ENCODE results near the gene ZC2HC1B. TPM values are rescaled to one million over a fixed set of nuclear protein-coding genes. Genes with fewer than 3 reads are reported as not detected.
A peak's percentile ranks its signal among the peaks of the same experiment; 100 is the strongest.
"Not testable (repeated sequence)": the region's sequence is repeated elsewhere in the genome, so short reads cannot be mapped to it uniquely, and the experiment has no call there.

The ZC2HC1B gene
- total RNA-seq, 1 donor from 2014 or later = not detected

DNA sequence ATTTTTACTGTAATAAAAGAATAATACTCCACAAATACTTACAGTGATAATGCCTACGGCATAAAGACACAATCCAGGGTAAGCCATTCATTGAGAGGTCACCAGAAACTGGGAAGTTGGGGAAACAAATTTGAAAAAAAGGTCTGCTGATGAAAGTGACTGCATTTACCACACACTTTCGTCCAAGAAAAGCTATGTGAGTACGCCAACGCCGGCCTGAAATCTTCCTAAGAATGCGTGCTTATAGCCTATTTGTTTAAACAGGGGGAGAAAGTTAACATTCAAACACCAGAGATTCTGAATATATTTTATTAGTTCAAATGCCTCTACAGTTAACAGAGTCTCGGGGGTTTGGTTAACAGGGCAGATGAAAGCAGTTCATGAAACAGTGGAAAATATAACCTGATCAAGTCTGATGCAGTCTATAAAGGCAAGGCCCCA lies 21.8 kb upstream of the ZC2HC1B start:
- DNase-seq (ENCODE audit: low spot score) = no peak
- H3K4me1 Mint-ChIP-seq (ENCODE audit: low read depth) = peaks cover 21% of the 10 kb centered on the region
- peak overlapping the region; percentile 94 for H3K4me3 Mint-ChIP-seq (ENCODE audit: unreplicated experiment)
- H3K27ac Mint-ChIP-seq (ENCODE audit: unreplicated experiment) = peak overlapping the region; percentile 97
- TF ChIP-seq, protein P1, sequence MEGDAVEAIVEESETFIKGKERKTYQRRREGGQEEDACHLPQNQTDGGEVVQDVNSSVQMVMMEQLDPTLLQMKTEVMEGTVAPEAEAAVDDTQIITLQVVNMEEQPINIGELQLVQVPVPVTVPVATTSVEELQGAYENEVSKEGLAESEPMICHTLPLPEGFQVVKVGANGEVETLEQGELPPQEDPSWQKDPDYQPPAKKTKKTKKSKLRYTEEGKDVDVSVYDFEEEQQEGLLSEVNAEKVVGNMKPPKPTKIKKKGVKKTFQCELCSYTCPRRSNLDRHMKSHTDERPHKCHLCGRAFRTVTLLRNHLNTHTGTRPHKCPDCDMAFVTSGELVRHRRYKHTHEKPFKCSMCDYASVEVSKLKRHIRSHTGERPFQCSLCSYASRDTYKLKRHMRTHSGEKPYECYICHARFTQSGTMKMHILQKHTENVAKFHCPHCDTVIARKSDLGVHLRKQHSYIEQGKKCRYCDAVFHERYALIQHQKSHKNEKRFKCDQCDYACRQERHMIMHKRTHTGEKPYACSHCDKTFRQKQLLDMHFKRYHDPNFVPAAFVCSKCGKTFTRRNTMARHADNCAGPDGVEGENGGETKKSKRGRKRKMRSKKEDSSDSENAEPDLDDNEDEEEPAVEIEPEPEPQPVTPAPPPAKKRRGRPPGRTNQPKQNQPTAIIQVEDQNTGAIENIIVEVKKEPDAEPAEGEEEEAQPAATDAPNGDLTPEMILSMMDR (IDR thresholded peaks at IDR 0.05) = no peak
- H3K27me3 Mint-ChIP-seq (ENCODE audit: low read depth) = no peaks in the 10 kb centered on the region
- peaks cover 8% of the 10 kb centered on the region for H3K36me3 Mint-ChIP-seq (ENCODE audit: low read depth)
- H3K9me3 Mint-ChIP-seq (ENCODE audit: low read depth) = no peaks in the 10 kb centered on the region

DNA sequence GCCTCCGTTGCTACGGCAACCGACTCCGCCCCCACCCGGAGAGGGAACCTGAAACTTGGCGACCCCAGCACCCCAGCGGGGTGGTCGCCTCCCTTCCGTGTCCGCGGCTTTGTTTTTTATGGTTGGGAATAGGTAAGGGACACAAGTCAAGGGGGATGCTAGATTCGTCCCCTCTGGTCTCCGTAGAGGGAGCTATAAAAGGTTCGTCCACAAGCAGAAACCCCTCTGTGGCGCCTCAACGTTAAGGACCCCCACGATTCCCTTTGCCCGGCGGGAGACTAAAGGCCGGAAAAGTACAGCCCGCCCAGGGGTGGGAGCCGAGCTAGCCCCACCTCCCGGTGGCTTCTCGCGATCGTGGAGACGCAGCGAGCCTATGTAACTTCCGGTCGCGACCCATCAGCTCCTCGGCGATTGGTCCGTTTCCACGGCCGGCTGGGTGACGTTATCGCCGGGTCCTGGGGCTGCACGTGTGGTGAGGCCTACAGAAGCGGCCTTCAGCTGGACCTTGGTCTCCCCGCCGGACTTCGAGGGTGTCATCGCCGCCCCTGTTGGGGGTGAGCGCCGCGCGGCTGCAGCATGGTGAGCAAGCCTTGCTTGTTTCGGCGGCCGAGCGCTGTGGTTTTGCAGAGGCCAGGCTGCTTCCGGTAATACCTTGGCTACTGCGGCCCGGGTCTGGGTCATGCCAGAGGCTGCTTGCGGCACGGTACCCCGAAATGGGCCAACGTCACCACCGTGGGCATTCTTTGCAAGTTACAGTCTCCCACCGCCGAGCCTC lies 21.2 kb upstream of the ZC2HC1B start, which contains the start of gene LTV1:
Gene LTV1 (plus strand): TSS at position 437 of the 775 bp plus-strand sequence. CDS start 140 bp downstream, at position 577.
- TF ChIP-seq, protein P1 (IDR thresholded peaks at IDR 0.05) = peak; percentile 18
- H3K9me3 Mint-ChIP-seq (ENCODE audit: low read depth) = no peaks in the 10 kb centered on the region
- no peaks in the 10 kb centered on the region for H3K27me3 Mint-ChIP-seq (ENCODE audit: low read depth)
- H3K4me1 Mint-ChIP-seq (ENCODE audit: low read depth) = peaks cover 21% of the 10 kb centered on the region
- peaks cover 8% of the 10 kb centered on the region for H3K36me3 Mint-ChIP-seq (ENCODE audit: low read depth)
- H3K4me3 Mint-ChIP-seq (ENCODE audit: unreplicated experiment) = peak within 1 kb of the TSS; percentile 94
- H3K27ac Mint-ChIP-seq (ENCODE audit: unreplicated experiment) = peak within 1 kb of the TSS; percentile 97
- DNase-seq (ENCODE audit: low spot score) = peak; percentile 98

DNA sequence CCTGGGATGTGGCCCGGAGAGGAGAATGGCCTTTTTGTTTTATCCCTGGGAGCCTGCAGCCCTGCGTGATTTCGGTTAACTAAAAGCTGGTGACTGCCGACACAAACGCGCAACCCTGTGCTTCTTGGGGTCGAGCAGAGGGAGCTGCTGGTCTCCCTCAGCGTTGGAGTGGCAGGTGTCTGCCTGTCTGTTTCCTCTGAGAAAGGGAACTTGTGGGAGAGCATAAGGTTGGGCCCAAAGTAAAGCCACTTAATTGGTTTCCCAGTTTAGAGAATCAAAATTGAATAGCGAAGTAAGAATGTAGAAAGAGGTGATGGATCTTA lies 20.6 kb upstream of the ZC2HC1B start:
- H3K4me3 Mint-ChIP-seq (ENCODE audit: unreplicated experiment) = peak overlapping the region; percentile 94
- H3K27me3 Mint-ChIP-seq (ENCODE audit: low read depth) = no peaks in the 10 kb centered on the region
- TF ChIP-seq, protein P1 (IDR thresholded peaks at IDR 0.05) = no peak
- no peak for DNase-seq (ENCODE audit: low spot score)
- peaks cover 21% of the 10 kb centered on the region for H3K4me1 Mint-ChIP-seq (ENCODE audit: low read depth)
- H3K9me3 Mint-ChIP-seq (ENCODE audit: low read depth) = no peaks in the 10 kb centered on the region
- H3K27ac Mint-ChIP-seq (ENCODE audit: unreplicated experiment) = peak overlapping the region; percentile 97
- peaks cover 12% of the 10 kb centered on the region for H3K36me3 Mint-ChIP-seq (ENCODE audit: low read depth)

DNA sequence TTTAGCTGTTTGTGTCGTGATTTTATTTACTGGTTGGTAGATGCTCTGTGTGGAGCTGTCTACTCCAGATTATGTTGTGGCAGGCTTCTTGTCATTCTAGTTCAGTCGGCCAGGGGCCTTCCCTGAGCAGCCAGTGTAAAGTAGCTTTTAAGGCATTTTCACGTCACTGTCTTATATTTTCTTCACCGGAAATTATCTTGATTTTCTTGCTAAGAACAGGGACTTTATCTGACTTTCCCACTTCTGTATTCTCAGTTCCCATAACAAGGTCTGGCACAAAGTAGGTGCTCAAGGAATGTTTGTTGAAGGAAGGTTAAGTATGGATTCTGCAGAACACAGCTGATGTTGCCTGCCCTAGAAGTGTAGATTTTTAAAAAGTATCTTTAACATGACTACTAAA lies 20.3 kb upstream of the ZC2HC1B start:
- TF ChIP-seq, protein P1 (IDR thresholded peaks at IDR 0.05) = no peak
- no peaks in the 10 kb centered on the region for H3K27me3 Mint-ChIP-seq (ENCODE audit: low read depth)
- H3K36me3 Mint-ChIP-seq (ENCODE audit: low read depth) = peaks cover 14% of the 10 kb centered on the region
- peak overlapping the region; percentile 97 for H3K27ac Mint-ChIP-seq (ENCODE audit: unreplicated experiment)
- no peak for DNase-seq (ENCODE audit: low spot score)
- H3K4me3 Mint-ChIP-seq (ENCODE audit: unreplicated experiment) = peak overlapping the region; percentile 94
- peaks cover 21% of the 10 kb centered on the region for H3K4me1 Mint-ChIP-seq (ENCODE audit: low read depth)
- no peaks in the 10 kb centered on the region for H3K9me3 Mint-ChIP-seq (ENCODE audit: low read depth)

DNA sequence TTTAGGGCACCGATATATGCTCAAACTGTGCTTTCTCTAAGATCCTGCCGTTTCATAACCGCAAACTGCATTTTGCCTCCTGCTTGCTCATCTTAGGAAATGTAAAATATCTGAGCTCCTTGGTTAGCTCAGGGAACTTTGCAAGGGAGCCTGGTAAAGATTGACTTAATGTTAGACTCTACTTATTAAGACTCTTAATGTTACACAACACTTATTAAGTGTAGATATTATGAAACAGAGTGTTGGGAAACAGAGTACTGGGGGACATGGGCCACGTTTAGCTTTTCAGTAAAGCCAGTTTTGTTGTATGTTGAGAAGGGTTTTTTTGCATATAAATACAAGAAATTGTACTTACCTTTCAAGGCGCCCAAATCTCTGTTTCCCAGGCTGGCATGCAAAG lies 19.2 kb upstream of the ZC2HC1B start:
- Mint-ChIP-seq H3K4me1 (ENCODE audit: low read depth) (peaks cover 21% of the 10 kb centered on the region), H3K36me3 (ENCODE audit: low read depth) (peaks cover 19% of the 10 kb centered on the region), H3K27ac (ENCODE audit: unreplicated experiment) (no peak overlapping the region), H3K27me3 (ENCODE audit: low read depth) (no peaks in the 10 kb centered on the region), H3K4me3 (ENCODE audit: unreplicated experiment) (no peak overlapping the region), H3K9me3 (ENCODE audit: low read depth) (no peaks in the 10 kb centered on the region)
- DNase-seq (ENCODE audit: low spot score) = no peak
- TF ChIP-seq, protein P1 (IDR thresholded peaks at IDR 0.05) = no peak

DNA sequence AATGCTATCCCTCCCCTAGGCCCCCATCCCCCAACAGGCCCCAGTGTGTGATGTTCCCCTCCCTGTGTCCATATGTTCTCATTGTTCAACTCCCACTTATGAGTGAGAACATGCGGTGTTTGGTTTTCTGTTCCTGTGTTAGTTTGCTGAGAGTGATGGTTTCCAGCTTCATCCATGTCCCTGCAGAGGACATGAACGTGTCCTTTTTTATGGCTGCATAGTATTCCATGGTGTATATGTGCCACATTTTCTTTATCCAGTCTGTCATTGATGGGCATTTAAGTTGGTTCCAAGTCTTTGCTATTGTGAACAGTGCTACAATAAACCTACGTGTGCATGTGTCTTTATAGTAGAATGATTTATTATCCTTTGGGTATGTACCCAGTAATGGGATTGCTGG lies 12.6 kb upstream of the ZC2HC1B start:
- H3K27ac Mint-ChIP-seq (ENCODE audit: unreplicated experiment); H3K4me3 Mint-ChIP-seq (ENCODE audit: unreplicated experiment); H3K27me3 Mint-ChIP-seq (ENCODE audit: low read depth); DNase-seq (ENCODE audit: low spot score); H3K4me1 Mint-ChIP-seq (ENCODE audit: low read depth): not testable (repeated sequence)
- peaks cover 78% of the 10 kb centered on the region for H3K36me3 Mint-ChIP-seq (ENCODE audit: low read depth)
- H3K9me3 Mint-ChIP-seq (ENCODE audit: low read depth) = peaks cover 25% of the 10 kb centered on the region

DNA sequence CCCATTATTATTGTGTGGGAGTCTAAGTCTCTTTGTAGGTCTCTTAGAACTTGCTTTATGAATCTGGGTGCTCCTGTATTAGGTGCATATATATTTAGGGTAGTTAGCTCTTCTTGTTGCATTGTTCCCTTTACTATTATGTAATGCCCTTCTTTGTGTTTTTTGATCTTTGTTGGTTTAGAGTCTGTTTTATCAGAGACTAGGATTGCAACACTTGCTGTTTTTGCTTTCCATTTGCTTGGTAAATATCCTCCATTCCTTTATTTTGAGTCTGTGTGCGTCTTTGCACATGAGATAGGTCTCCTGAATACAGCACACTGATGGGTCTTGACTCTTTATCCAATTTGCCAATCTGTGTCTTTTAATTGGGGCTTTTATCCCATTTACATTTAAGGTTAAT lies 9.2 kb upstream of the ZC2HC1B start:
- not testable (repeated sequence) for DNase-seq (ENCODE audit: low spot score); H3K27ac Mint-ChIP-seq (ENCODE audit: unreplicated experiment); H3K4me1 Mint-ChIP-seq (ENCODE audit: low read depth); H3K27me3 Mint-ChIP-seq (ENCODE audit: low read depth); H3K4me3 Mint-ChIP-seq (ENCODE audit: unreplicated experiment)
- Mint-ChIP-seq H3K9me3 (ENCODE audit: low read depth) (peaks cover 25% of the 10 kb centered on the region), H3K36me3 (ENCODE audit: low read depth) (peaks cover 87% of the 10 kb centered on the region)

DNA sequence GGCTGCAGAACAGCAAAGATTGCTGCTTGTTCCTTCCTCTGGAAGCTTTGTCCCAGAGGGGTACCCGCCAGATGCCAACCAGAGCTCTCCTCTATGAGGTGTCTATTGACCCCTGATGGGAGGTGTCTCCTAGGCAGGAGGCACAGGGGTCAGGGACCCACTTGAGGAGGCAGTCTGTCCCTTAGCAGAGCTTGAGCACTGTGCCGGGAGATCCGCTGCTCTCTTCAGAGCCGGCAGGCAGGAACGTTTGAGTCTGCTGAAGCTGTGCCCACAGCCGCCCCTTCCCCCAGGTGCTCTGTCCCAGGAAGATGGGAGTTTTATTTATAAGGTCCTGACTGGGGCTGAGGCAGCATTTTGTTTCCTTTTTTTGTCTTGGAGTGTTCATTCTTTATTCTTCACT lies 7.5 kb upstream of the ZC2HC1B start:
- Mint-ChIP-seq H3K36me3 (ENCODE audit: low read depth) (peaks cover 78% of the 10 kb centered on the region), H3K9me3 (ENCODE audit: low read depth) (peaks cover 25% of the 10 kb centered on the region)
- H3K4me1 Mint-ChIP-seq (ENCODE audit: low read depth); H3K27ac Mint-ChIP-seq (ENCODE audit: unreplicated experiment); H3K27me3 Mint-ChIP-seq (ENCODE audit: low read depth); H3K4me3 Mint-ChIP-seq (ENCODE audit: unreplicated experiment); DNase-seq (ENCODE audit: low spot score): not testable (repeated sequence)

Measured in chondrocyte (in vitro differentiated cells).